ENCODE measurements around the gene TRPV2.
"Not testable (repeated sequence)": the region's sequence is repeated elsewhere in the genome, so short reads cannot be mapped to it uniquely, and the experiment has no call there.

The TRPV2 gene

DNA sequence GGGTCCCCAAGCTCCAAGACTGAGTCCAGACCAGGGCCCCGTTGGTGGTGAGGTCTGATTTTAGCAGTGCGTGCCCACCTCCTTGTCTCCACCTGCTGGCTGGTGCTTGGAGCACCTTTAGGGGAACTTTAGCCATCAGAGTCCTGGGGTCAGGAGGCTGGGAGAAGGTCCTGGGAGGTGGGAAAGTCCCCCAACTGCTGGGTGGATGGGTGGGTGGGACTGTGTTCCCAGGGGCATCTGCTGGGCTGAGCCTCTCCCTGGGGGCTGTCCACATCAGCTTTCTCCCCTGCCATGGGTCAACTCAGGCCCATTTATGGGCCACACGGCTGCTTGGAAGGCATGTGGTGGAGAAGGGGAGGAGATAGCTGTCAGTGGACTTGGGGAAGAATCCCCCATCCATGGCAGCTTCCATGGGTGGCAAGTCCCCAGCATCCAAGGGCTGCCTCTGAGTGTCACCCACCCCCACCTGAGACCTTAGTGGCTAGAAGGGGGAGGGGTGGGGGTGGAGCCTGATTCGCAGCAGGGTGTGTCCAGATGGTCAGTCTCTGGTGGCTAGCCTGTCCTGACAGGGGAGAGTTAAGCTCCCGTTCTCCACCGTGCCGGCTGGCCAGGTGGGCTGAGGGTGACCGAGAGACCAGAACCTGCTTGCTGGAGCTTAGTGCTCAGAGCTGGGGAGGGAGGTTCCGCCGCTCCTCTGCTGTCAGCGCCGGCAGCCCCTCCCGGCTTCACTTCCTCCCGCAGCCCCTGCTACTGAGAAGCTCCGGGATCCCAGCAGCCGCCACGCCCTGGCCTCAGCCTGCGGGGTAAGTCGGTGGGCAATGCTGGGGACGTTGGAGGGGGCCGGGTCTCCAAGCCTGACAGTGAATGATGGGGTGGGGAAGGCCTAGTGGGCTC is at the start of gene TRPV2:
Gene TRPV2, plus strand, starts transcription at position 541 of the 894 bp plus-strand sequence. CDS start 2,098 bp downstream, outside the sequence.
- DNase-seq (ENCODE audit: low read depth) = no peak

GRCh38 chr17:16371742-16372141 is 43.6 kb upstream of the TRPV2 start:
- peak; percentile 84 for DNase-seq (ENCODE audit: low read depth)

DNA sequence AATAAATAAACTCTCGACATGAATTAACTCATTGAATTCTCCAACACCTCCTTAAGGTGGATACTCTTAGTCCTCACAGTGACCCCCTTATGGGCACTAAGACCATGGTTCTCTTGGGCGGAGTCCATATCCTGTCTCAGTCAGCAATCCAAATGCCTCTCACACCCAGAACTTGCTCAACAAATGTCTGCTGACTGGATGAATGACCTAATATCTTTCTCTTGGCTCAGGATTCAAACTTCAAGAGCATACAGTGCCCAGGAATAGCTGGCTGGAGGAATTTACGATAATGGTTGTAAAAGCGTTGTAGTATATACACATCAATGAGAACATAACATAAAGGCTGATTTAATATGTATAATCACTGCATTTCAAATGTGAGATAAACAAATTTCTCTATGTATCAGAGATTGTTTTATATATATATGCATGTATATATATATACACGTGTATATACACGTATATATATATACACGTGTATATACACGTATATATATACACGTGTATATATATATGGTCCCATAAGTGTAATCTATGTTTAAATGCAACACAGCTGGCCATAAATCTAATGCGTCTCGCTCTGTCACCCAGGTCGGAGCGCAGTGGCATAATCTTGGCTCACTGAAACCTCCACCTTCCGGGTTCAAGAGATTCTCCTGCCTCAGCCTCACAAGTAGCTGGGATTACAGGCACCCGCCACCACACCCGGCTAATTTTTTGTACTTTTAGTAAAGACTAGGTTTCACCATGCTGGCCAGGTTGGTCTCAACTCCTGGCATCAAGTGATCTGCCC is 41.0 kb upstream of the TRPV2 start:
- DNase-seq (ENCODE audit: low read depth) = peak; percentile 61

DNA sequence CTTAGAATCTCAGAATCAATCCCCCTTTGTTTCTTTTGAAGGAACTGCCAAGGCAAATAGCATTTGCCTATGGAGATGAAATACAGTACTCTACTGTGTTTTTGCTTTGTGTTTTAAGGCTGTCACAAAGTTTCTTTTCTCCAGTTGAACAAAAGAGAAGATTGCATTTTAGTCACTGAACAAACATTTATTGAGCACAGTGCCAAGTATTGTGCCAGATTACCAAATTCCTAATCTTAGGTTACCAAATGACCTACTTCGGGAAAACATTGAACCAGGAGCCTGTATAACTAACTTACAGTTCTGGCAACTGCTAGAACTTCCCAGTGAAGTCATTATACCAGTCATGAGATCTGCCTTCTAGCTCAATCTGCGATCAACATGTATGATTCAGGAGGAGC is 37.4 kb upstream of the TRPV2 start:
- DNase-seq (ENCODE audit: low read depth) = peak; percentile 16

GRCh38 chr17:16378636-16379282 is 36.6 kb upstream of the TRPV2 start:
- DNase-seq (ENCODE audit: low read depth) = no peak

GRCh38 chr17:16379654-16380053 is 35.7 kb upstream of the TRPV2 start:
- DNase-seq (ENCODE audit: low read depth) = no peak

GRCh38 chr17:16380640-16381495 is 34.5 kb upstream of the TRPV2 start, which contains the start of gene UBB:
Gene UBB (plus strand): TSS chr17:16381091. CDS start chr17:16381908, 817 bp downstream.
- DNase-seq (ENCODE audit: low read depth) = peak; percentile 97

DNA sequence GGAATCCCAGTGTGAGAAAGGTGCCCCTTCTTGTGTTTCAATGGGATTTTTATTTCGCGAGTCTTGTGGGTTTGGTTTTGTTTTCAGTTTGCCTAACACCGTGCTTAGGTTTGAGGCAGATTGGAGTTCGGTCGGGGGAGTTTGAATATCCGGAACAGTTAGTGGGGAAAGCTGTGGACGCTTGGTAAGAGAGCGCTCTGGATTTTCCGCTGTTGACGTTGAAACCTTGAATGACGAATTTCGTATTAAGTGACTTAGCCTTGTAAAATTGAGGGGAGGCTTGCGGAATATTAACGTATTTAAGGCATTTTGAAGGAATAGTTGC is 33.9 kb upstream of the TRPV2 start:
- peak; percentile 40 for DNase-seq (ENCODE audit: low read depth)

DNA sequence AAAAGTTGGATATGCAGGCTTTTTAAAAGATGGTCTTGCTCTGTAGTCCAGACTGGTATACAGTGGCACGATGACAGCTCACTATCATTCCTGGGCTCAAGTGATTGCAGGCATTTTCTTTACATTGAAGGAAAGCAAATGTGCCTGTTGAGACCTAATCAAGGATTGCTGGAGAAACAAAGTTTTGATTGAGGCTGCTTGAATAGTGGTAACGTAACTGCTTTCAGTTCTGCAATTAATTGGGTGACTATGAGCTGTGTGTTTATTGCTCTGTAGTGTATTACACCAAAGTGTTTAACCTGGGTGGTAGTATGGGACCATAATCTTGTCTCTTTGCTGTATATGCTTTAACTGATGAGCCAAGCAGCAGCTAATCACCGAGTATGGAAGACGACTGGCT is 32.2 kb upstream of the TRPV2 start:
- DNase-seq (ENCODE audit: low read depth) = no peak

GRCh38 chr17:16383772-16384287 is 31.5 kb upstream of the TRPV2 start:
- no peak for DNase-seq (ENCODE audit: low read depth)

DNA sequence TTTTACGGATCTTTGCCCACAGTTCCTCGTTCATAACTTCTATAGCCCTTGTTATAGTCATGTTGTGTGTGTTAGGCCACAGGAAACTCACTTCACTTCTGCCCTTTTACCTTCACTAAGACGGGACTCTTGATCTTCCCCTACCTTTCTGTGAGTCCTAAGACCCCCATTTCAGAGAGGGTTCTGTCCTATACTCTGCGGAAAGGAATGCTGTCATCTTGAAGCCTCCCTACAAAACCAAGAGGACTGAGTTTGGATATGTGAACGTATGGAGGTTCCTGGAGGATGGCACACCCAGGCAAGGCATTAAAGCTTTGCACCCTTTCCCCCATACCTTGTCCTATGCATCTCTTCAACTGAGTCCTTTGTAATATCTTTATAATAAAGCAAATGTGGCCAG is 30.8 kb upstream of the TRPV2 start:
- no peak for DNase-seq (ENCODE audit: low read depth)

DNA sequence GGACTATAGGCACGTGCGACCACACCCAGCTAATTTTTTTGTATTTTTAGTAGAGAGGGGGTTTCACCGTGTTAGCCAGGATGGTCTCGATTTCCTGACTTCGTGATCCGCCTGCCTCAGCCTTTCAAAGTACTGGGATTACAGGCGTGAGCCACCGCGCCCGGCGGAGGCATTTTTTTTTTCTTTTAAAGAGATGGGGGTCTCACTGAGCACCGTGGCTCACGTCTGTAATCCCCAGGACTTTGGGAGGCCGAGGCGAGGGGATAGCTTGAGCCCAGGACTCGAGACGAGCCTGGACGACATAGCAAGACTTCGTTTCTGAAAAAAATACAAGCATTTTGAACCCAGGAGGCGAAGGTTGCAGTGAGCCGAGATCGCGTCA is 29.3 kb upstream of the TRPV2 start:
- DNase-seq (ENCODE audit: low read depth) = not testable (repeated sequence)

- no peak for DNase-seq (ENCODE audit: low read depth)
Observed at GRCh38 chr17:16391451-16391850, 23.9 kb upstream of the TRPV2 start.

DNA sequence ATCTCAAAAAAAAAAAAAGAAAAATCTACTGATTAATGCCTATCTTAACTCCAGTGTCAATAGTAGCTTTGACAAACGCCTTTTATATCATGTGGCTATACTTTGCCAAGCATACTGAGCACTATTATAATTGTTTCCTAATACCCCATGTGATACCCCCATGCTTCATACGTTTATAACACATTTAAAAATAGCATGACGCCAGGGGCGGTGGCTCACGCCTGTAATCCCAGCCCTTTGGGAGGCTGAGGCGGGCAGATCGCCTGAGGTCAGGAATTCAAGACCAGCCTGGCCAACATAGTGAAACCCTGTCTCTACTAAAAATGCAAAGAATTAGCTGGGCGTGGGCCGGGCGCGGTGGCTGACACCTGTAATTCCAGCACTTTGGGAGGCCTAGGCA is 22.9 kb upstream of the TRPV2 start:
- not testable (repeated sequence) for DNase-seq (ENCODE audit: low read depth)

DNA sequence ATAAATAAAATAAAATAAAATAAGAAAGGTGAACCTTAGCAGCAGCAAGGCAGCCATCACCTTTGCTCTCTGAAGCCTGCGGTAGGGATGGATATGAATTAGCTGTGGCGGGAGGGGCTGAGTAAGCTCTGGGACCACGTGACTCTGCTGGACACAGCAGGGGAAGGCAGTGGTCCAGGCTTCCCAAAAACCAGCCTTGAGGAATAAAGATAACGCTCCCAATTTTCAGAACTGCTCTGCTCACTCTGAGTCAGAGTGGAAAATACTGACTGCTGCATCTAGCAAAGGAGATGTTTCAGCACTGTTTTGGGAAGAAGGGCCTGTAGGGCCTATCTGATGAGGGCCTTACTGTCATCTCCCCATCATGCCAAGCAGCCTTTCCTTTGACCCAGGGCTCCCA is 19.5 kb upstream of the TRPV2 start:
- not testable (repeated sequence) for DNase-seq (ENCODE audit: low read depth)

GRCh38 chr17:16396693-16397092 is 18.7 kb upstream of the TRPV2 start:
- DNase-seq (ENCODE audit: low read depth) = not testable (repeated sequence)

DNA sequence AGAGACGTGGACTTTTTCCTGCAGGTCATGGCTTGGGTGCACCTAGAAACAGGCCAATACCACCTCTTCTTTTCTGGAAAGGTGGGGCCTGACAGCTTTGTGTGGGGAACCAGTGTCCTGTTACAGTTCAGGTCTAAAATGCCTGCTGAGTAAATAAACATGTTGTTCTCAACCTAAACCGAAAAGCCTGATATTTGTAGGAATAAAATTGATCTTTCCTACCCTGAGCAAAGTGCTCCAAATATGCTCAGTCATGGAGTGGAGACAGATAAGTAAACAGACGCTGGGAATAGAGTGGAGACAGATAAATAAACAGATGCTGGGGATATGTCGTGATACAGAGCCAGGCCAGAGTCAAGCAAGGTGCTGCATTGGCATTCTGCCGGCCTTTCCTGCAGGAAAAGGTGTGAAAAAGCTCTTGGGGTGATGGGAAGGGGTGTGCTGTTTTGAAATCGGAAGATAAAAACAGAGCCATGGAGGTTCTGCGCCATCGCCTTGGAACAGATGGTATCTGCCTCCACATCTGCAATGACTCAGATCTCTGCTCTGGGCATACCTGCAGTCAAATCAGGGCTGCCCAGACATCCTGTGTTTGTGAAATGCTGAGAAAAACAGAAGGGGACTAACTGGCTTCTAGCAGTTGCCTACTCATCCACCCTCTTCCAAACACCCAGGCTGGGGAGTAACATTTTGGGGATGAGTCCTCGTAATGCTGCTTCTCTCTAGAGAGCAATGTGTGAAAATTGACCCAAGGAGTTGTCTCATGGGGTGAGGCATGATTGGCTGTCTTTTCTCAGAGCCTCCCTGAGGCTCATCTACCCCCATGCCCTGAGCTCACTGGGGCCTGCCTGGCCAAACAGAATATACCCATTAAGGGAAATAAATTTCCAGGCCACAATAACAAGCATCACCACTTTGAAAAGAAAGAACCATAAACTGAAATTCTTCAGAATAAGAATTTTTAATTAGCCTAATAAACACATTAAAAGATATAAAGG is 16.8 kb upstream of the TRPV2 start:
- peak; percentile 34 for DNase-seq (ENCODE audit: low read depth)

DNA sequence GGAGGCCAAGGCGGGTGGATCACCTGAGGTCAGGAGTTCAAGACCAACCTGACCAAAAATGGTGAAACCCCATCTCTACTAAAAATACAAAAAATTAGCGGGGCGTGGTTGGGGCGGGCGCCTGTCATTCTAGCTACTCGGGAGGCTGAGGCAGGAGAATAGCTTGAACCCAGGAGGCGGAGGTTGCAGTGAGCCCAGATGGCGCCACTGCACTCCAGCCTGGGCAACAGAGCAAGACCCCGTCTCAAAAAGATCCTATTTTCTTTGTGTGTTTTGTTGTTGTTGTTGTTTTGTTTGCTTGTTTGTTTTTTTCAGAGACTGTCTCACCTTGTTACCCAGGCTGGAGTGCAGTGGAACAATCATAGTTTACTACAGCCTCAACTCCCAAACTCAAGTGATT is 11.5 kb upstream of the TRPV2 start:
- not testable (repeated sequence) for DNase-seq (ENCODE audit: low read depth)

DNA sequence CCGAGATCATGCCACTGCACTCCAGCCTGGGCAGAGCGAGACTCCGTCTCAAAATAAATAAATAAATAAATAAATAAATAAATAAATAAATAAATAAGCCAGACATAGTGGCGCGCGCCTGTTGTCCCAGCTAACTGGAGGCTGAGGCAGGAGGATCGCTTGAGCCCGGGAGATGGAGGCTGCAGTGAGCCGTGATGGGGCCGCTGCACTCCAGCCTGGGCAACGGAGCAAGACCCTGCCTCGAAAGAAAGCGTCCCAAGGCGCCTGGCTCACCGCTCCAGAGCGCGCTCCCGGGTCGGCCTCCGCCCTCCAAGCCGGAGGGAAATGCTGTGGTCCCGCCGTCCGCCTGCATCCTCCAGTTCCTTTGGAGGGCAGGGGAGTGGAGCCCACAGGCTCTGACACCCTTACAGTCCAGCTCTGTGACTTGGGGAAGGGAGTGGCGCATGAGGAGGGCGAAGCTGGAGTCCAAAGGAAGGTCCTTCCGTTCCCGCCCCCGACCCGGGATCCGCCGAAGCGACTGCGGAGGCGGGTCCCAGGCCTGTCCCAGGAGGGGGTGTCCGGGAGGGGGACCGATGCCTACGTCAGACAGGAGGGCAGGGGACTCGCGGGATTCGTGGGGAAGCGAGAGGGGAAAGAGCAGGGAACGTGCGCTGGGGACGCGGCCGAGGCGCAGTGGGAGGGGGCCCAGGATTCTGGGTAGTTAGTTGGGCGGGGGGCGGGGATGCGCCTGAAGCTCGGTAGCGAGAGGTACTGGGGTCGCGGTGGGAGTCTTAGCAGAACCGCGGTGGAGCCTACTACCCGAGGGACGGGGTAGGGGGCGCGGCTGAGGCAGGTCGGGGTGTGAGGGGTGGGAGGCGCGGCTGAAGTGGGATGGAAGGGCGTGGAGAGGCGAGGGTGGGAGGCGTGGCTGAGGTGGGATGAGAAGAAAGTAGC is 8.4 kb upstream of the TRPV2 start:
- peak; percentile 35 for DNase-seq (ENCODE audit: low read depth)

Measured in EH (cell line).